Liver (tissue), 9 donors: Measurements from ENCODE around the gene JMJD1C. TPM values are rescaled to one million over a fixed set of nuclear protein-coding genes. Genes with fewer than 3 reads are reported as not detected.

Source experiments
- DNase-seq: peaks from one replicate; pipeline ENCODE4 v3.0.0-alpha.2; 2017; ENCODE audit warnings: low spot score
- H3K27ac ChIP-seq, 2 donors: one replicate each; pipeline ENCODE4 v1.7.0; 2013; ENCODE audit warnings: inconsistent platforms in 2 of 2, low read length in 2 of 2, control low read depth in 1 of 2, low read depth in 1 of 2, mild to moderate bottlenecking in 1 of 2
- H3K27me3 ChIP-seq, 4 donors: one replicate each; pipeline versions ENCODE4 v1.6.1 to v1.7.0; 2013; ENCODE audit warnings: low read length in 3 of 4, inconsistent platforms in 1 of 4, mild to moderate bottlenecking in 1 of 4, moderate library complexity in 1 of 4; ENCODE audit not compliant: control insufficient read depth in 4 of 4, insufficient read depth in 4 of 4
- H3K36me3 ChIP-seq, 4 donors: one replicate each; pipeline versions ENCODE4 v1.6.1 to v1.7.0; 2013; ENCODE audit warnings: low read length in 3 of 4, mild to moderate bottlenecking in 3 of 4, low read depth in 1 of 4, moderate library complexity in 1 of 4; ENCODE audit not compliant: control insufficient read depth in 4 of 4, insufficient read depth in 3 of 4
- H3K4me1 ChIP-seq, 4 donors: one replicate each; pipeline versions ENCODE4 v1.6.1 to v1.7.0; 2013; ENCODE audit warnings: low read length in 3 of 4, mild to moderate bottlenecking in 3 of 4, moderate library complexity in 1 of 4; ENCODE audit not compliant: control insufficient read depth in 4 of 4, insufficient read depth in 4 of 4
- H3K4me3 ChIP-seq, 3 donors: one replicate each; pipeline versions ENCODE4 v1.6.1 to v1.7.0; 2013; ENCODE audit warnings: low read length in 3 of 3, control low read depth in 1 of 3, low read depth in 1 of 3, mild to moderate bottlenecking in 1 of 3
- H3K9ac ChIP-seq, 2 donors: one replicate each; pipeline ENCODE4 v1.7.0; 2013; ENCODE audit warnings: low read length in 2 of 2, mild to moderate bottlenecking in 2 of 2, moderate library complexity in 2 of 2, control low read depth in 1 of 2, low read depth in 1 of 2
- H3K9me3 ChIP-seq, 4 donors: one replicate each; pipeline versions ENCODE4 v1.6.1 to v1.7.0; 2013; ENCODE audit warnings: low read length in 3 of 4; ENCODE audit not compliant: control insufficient read depth in 4 of 4
- EGR1 ChIP-seq, 2 donors: IDR thresholded peaks; 2 replicates each; pipeline ENCODE4 v1.6.1; 2016 to 2018; ENCODE audit warnings: antibody characterized with exemption in 2 of 2, low read depth in 2 of 2
- FOXA1 ChIP-seq: IDR thresholded peaks from 2 replicates; pipeline ENCODE4 v1.6.1; 2016; ENCODE audit warnings: antibody characterized with exemption
- FOXA2 ChIP-seq: IDR thresholded peaks from 2 replicates; pipeline ENCODE4 v1.6.1; 2016; ENCODE audit warnings: antibody characterized with exemption
- GABPA ChIP-seq, 2 donors: IDR thresholded peaks in 1 of 2; conservative IDR thresholded peaks in 1 of 2; 2 replicates each; pipeline ENCODE4 v1.6.1; 2016; ENCODE audit warnings: antibody characterized with exemption in 2 of 2, mild to moderate bottlenecking in 1 of 2, moderate library complexity in 1 of 2
- HNF4A ChIP-seq, 2 donors: conservative IDR thresholded peaks; 2 replicates each; pipeline ENCODE4 v1.6.1; 2016; ENCODE audit warnings: antibody characterized with exemption in 2 of 2, mild to moderate bottlenecking in 2 of 2
- HNF4G ChIP-seq: IDR thresholded peaks from 2 replicates; pipeline ENCODE4 v1.6.1; 2016; ENCODE audit warnings: antibody characterized with exemption
- MAX ChIP-seq: IDR thresholded peaks from 2 replicates; pipeline ENCODE4 v1.6.1; 2016; ENCODE audit warnings: antibody characterized with exemption
- NR2F2 ChIP-seq: IDR thresholded peaks from 2 replicates; pipeline ENCODE4 v1.6.1; 2016; ENCODE audit warnings: antibody characterized with exemption
- RAD21 ChIP-seq, 2 donors: IDR thresholded peaks; 2 replicates each; pipeline ENCODE4 v1.6.1; 2016; ENCODE audit warnings: antibody characterized with exemption in 2 of 2, mild to moderate bottlenecking in 2 of 2
- REST ChIP-seq: IDR thresholded peaks from 2 replicates; pipeline ENCODE4 v1.6.1; 2016; ENCODE audit warnings: antibody characterized with exemption, mild to moderate bottlenecking
- RXRA ChIP-seq, 2 donors: IDR thresholded peaks; 2 replicates each; pipeline ENCODE4 v1.6.1; 2017 to 2018; ENCODE audit warnings: antibody characterized with exemption in 2 of 2, mild to moderate bottlenecking in 1 of 2
- SP1 ChIP-seq: IDR thresholded peaks from 2 replicates; pipeline ENCODE4 v1.6.1; 2018; ENCODE audit warnings: antibody characterized with exemption, mild to moderate bottlenecking
- TAF1 ChIP-seq: conservative IDR thresholded peaks from 2 replicates; pipeline ENCODE4 v1.6.1; 2016; ENCODE audit warnings: antibody characterized with exemption, mild to moderate bottlenecking
- YY1 ChIP-seq: IDR thresholded peaks from 2 replicates; pipeline ENCODE4 v1.6.1; 2016; ENCODE audit warnings: antibody characterized with exemption, mild to moderate bottlenecking
- WGBS: extraction: QIAGEN DNeasy Blood & Tissue Kit; methylation state at CpG from one replicate; pipeline ENCODE4 v1.1.7; 2013; 5-methylcytosine and 5-hydroxymethylcytosine counted together
- polyA plus RNA-seq, 2 donors: library from polyadenylated mRNA; stranded (reverse) in 1 of 2; unstranded in 1 of 2; fragments of 200-250 nt in 1 of 2; fragments of >200 nt in 1 of 2; fragmentation: Nextera tagmentation in 1 of 2; extraction: Ambion mirVana in 1 of 2; gene quantifications; one replicate each; pipeline versions ENCODE4 v1.2.1 to v1.2.3, GENCODE V29; 2013 to 2015
- total RNA-seq, 2 donors: library from RNA; depleted of rRNA; stranded (reverse); fragments of >200 nt; gene quantifications; one replicate each; pipeline ENCODE4 v1.2.3, GENCODE V29; 2014
- TF ChIP-seq, protein P1 (sequence below): IDR thresholded peaks from 2 replicates; pipeline ENCODE4 v1.6.1; 2016; ENCODE audit warnings: antibody characterized with exemption
- TF ChIP-seq, protein P2 (sequence below): IDR thresholded peaks from 2 replicates; pipeline ENCODE4 v1.6.1; 2016; ENCODE audit warnings: antibody characterized with exemption
- donor health status: healthy.
- donor health status: healthy.
- donor health status: healthy.
- donor health status: healthy.
- donor health status: healthy.

JMJD1C gene
- total and polyA plus RNA-seq, 4 donors, result 11.0 to 93.1 (median 56.0) TPM

GRCh38 chr10:63261496-63261895 lies 204.3 kb downstream of the JMJD1C start (continued):
- TF ChIP-seq EGR1 (IDR thresholded peaks at IDR 0.05; ENCODE audit: low read depth in 2 of 2) (no peak), RAD21 (IDR thresholded peaks at IDR 0.05) (no peak)

DNA sequence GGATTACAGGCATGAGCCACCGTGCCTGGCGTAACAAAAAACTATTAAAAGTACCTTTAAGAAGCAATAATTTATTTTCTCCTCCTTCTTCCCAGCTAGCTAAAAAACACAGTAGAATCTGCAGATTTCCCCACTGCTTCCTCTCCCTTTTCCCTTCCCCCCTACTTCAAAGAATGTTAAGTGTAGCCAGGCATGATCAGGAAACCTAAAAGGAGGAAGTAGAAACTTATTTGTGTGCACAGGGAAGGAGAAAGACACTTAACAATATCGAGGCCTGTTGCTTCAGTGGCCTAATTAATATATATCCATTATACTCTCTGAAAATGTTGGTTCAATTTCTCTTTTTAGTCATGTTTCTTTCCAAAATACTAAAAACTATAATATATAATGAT lies 204.9 kb downstream of the JMJD1C start:
- Histone ChIP-seq H3K27me3 (no peaks in the 10 kb centered on the region), H3K9ac (no peak overlapping the region), H3K27ac (no peak overlapping the region), H3K9me3 (no peaks in the 10 kb centered on the region), H3K36me3 (peaks cover 0 to 14% (median 2%) of the 10 kb centered on the region in 4 donors), H3K4me1 (peaks cover 10 to 62% (median 43%) of the 10 kb centered on the region in 4 donors), H3K4me3 (no peak overlapping the region)
- TF ChIP-seq NR2F2 (no peak), HNF4A (conservative IDR thresholded peaks at IDR 0.05) (no peak), RAD21 (IDR thresholded peaks at IDR 0.05) (no peak), REST (no peak), GABPA (IDR thresholded peaks at IDR 0.05 in 1 of 2, conservative IDR thresholded peaks at IDR 0.05 in 1 of 2) (no peak), SP1 (no peak), MAX (no peak), YY1 (no peak), FOXA2 (no peak), EGR1 (IDR thresholded peaks at IDR 0.05; ENCODE audit: low read depth in 2 of 2) (no peak), RXRA (IDR thresholded peaks at IDR 0.05) (no peak)
- TF ChIP-seq, protein P1, sequence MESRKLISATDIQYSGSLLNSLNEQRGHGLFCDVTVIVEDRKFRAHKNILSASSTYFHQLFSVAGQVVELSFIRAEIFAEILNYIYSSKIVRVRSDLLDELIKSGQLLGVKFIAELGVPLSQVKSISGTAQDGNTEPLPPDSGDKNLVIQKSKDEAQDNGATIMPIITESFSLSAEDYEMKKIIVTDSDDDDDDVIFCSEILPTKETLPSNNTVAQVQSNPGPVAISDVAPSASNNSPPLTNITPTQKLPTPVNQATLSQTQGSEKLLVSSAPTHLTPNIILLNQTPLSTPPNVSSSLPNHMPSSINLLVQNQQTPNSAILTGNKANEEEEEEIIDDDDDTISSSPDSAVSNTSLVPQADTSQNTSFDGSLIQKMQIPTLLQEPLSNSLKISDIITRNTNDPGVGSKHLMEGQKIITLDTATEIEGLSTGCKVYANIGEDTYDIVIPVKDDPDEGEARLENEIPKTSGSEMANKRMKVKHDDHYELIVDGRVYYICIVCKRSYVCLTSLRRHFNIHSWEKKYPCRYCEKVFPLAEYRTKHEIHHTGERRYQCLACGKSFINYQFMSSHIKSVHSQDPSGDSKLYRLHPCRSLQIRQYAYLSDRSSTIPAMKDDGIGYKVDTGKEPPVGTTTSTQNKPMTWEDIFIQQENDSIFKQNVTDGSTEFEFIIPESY, result no peak
- DNase-seq, result no peak
- WGBS, result 81% methylated on average over 3 of the region's 3 CpGs

GRCh38 chr10:63260103-63260859 lies 205.5 kb downstream of the JMJD1C start:
- H3K27me3 ChIP-seq, result no peaks in the 10 kb centered on the region
- H3K9me3 ChIP-seq, result no peaks in the 10 kb centered on the region
- H3K27ac ChIP-seq, result no peak overlapping the region
- H3K4me1 ChIP-seq, result peaks cover 10 to 61% (median 43%) of the 10 kb centered on the region in 4 donors
- H3K9ac ChIP-seq, result no peak overlapping the region
- TF ChIP-seq HNF4G (no peak), HNF4A (conservative IDR thresholded peaks at IDR 0.05) (no peak), RXRA (IDR thresholded peaks at IDR 0.05) (no peak), FOXA2 (no peak), TAF1 (no peak), SP1 (no peak), GABPA (IDR thresholded peaks at IDR 0.05 in 1 of 2, conservative IDR thresholded peaks at IDR 0.05 in 1 of 2) (no peak), RAD21 (IDR thresholded peaks at IDR 0.05) (no peak), FOXA1 (no peak), YY1 (no peak), MAX (no peak)
- TF ChIP-seq, protein P2, sequence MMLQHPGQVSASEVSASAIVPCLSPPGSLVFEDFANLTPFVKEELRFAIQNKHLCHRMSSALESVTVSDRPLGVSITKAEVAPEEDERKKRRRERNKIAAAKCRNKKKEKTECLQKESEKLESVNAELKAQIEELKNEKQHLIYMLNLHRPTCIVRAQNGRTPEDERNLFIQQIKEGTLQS, result no peak
- 90% methylated on average over 17 of the region's 17 CpGs for WGBS
- DNase-seq, result no peak
- H3K36me3 ChIP-seq, result peaks cover 0 to 14% (median 2%) of the 10 kb centered on the region in 4 donors
- H3K4me3 ChIP-seq, result no peak overlapping the region
